ENCODE results near the gene PATZ1. TPM values are rescaled to one million over a fixed set of nuclear protein-coding genes. Genes with fewer than 3 reads are reported as not detected.

Gene PATZ1
- total RNA-seq, 1 donor from 2014 or later = 27.4 TPM

DNA sequence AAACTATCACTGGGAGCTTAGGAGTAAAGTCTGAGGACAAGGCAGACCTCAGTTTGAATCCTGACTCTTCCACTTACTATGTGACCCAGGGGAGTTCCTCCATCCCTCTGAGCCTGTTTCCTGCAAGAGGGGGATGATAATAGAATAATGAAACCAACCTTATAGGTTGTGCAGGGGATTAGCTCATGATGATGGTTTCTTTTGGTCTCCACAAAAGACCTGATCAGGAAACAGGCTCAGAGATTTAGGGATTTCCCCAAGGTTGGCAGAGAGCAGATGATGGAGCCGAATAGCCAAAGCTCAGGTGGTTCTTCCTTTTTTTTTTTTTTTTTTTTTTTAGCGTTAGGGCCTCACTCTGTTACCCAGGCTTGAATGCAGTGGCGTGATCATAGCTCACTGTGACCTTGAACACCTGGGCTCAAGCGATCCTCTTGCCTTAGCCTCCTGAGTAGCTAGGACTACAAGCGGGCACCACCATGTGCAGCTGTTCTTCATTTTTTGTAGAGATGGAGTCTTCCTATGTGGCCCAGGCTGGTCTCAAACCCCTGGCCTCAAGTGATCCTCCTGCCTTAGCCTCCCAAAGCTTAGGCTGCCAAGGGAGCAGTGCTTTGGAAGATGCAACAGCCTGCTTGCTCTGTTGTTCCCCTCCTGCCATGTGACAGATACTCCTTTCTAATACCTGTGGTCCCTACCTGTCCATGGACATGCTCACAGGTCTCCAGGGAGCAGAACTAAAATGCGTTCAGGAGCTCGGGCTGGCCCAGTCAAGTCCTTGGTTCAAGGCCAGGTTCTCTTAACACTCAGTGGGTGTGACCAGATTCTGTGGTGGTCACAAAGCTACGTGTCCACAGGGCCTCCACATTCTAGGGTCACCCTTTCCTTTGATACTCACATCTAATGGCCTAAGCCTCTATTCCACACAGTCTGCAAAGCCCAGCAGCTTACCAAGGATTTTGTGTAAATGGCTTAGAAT is 22.3 kb downstream of the PATZ1 start:
- intact Hi-C loops (cut with micrococcal nuclease) = no loop called here

DNA sequence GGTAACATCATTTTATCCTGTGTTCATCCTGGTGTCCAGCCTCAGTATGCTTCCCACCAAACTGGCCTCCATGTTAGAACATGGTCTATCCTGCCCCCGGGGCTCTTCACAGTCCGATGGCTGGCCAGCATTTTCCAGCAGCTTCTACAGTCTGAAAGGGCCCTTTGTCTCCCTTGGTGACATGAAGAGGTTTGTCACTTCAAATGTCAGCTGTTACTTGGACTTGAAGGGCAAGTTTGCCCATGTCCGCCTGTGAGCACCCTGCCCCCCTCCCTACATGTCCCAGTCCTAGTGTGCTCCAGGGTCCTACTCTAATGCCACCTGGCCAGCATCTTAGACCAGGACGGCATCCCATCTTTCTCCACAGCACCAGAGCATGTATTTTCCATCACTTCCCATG is 24.7 kb downstream of the PATZ1 start:
- intact Hi-C loops (cut with micrococcal nuclease) = no loop called here

DNA sequence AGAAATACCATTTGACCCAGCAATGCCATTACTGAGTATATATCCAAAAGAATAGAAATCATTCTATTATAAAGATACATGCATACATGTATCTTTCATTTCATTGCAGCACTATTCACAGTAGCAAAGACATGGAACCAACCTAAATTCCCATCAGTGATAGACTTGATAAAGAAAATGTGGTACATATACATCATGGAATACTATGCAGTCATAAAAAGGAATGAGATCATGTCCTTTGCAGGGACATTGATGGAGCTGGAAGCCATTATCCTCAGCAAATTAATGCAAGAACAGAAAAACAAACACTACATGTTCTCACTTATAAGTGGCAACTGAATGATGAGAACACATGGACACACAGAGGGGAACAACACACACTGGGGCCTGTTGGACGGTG is 31.9 kb downstream of the PATZ1 start:
- intact Hi-C loops (cut with micrococcal nuclease) = loop anchor here (10.0 kb wide), 1 partner anchor 549 kb away; no protein-coding TSS in a partner anchor

DNA sequence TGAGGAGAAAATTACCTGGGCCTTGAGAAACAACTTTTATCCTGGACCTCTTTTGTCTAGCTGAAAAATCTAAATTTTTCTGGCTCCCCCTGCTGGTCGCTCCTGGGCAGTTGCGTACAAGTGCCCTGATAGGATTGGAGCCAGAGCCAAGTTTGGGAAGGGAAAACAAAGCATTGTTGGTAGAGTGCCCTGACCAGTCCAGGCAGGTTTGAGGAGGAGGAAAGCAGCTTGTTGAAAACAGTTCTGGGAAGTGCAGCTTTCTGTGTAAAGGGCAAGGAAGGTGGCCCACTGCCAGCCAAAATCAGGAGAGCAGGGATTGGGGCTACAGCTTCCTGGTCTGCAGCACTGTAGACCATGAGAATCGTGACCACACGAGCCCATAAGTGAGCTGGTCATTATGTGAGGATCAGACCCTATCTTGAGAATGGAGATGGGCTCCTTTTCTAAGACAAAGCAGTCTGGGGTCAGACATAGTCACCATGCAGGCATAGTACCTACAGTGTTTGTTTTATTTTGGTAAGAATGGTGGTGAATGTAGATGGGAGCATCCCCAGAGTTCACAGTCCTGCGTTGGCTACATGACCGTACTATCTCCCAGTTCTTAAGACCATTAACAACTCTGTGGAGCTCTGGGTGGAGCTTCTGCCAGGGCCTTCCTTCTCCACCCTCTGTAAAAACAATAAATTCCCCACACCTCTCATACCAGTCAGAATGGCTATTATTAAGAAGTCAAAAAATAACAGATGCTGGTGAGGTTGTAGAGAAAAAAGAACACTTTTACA is 32.6 kb downstream of the PATZ1 start:
- intact Hi-C loops (cut with micrococcal nuclease) = loop anchor here (1.0 to 10.0 kb wide), 6 partner anchors 21 to 549 kb away; partner anchors contain the start of genes LIMK2, PIK3IP1 and SELENOM

DNA sequence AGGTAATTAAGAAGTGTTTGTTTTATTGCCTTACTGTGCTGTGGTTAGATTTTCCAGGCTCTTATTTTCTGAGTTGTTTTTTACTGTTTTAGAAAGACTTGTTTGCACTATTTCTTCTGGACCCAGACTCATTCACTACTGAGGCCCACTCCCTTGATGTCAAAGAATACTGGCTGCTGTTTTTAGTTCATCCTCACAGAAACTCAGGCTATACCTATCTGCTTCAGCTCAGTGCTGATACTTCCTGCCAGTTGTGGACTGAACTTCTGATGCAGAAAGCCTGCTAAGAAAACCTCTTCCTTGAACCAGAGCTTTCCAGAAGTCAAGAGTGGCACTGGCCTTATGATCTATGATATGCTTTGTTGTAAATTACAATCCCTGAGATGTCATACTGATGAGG is 38.0 kb downstream of the PATZ1 start:
- intact Hi-C loops (cut with micrococcal nuclease) = no loop called here

- intact Hi-C loops (cut with micrococcal nuclease) = no loop called here
Observed at GRCh38 chr22:31305194-31305593, 41.0 kb downstream of the PATZ1 start.

DNA sequence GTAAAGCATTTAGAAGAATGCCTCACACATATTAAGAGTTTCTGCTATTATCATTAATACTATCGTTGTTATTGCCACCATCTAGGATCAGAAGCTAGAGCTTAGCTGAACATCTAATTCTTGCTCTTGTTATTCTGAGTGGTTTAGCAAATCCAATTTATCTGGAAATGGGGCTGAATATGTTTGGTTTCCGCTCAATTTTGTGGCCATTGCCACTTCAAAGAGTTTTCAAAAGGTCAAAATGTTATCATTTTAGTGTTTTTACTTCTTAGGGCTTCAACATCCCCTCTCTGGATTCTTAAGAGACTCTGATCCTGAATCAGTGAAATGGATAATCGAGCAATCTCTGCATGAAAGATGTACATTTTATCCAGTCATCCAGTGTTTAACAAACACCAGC is 43.6 kb downstream of the PATZ1 start:
- intact Hi-C loops (cut with micrococcal nuclease) = no loop called here

- intact Hi-C loops (cut with micrococcal nuclease) = no loop called here
Observed at GRCh38 chr22:31302006-31302405, 44.1 kb downstream of the PATZ1 start.

DNA sequence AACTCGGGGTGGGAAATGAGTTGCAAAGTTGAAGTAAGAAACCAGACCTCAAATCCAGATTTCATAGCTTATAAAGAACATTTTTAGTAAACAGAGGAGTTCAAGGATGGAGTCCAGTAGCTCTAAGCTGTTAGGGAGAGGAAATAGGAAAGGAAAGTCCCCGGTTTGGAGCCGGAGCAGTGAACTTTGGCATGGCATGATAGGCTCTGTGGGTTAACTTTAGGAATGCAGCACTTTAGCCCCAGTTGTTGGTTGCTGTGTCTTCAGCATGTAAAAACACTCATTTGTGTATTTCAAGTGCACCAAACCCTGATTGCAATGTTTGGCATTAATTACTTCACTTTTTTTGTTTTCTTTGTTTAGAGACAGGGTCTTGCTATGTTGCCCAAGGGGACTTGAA is 45.2 kb downstream of the PATZ1 start:
- intact Hi-C loops (cut with micrococcal nuclease) = no loop called here

DNA sequence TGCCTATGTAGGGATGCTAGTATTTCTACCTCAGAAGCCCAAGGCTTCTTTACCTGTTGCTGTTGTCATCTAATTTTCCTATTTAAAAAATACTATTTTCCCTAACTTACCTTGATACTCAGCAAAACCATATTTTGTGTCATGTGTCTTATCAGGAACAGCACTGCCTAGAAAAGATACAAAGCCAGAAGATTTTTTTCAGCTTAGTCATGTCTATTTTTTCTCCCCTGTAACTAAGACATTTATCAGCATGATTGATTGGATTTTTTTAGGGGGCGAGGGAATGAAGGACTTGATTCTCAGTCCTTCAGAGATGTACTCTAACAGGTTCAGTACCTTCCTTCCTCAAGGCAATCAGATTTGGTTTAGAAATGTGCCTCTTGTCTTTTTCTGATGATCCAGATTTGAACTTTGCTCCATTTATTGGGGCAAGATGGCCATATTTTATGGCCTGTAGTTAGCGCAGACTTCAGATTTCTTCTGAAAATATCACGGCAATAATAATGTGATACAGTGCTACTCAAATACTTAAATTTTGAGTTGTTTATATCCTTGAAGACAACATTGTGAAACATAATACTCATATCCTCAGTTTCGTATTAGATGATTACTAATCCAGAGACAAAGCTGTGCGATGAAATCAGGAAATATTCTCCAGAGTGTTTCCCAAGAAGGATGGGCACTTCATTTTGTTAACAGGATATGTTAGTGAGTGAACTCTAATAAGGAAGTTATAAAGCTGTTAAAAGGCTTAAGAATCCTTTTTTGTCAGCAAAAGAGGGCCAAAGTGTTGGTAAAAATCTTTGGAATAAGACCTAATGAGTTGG is 50.1 kb downstream of the PATZ1 start:
- intact Hi-C loops (cut with micrococcal nuclease) = loop anchor here (10.0 kb wide), 1 partner anchor 661 kb away; the partner anchor contains the start of gene SLC35E4

DNA sequence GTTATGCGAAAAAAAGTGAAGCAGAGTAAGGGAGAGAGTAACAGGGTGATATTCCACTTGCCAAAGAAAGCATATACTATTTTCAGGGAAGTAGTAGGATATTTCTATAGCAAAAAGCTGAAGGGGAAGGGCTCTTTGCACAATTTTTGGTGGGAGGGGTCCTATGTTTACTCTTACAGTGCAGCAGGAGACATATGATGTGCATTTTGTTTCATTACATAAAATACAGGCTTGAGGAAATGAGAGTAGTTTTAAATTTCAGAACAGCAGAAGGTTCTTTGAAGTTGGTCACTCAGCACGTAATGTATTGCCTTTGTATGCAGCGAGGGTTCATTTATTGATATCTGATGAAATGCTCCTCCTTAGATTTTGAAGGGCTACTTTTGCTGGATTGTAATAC is 50.8 kb downstream of the PATZ1 start:
- intact Hi-C loops (cut with micrococcal nuclease) = loop anchor here (10.0 kb wide), 1 partner anchor 661 kb away; the partner anchor contains the start of gene SLC35E4

DNA sequence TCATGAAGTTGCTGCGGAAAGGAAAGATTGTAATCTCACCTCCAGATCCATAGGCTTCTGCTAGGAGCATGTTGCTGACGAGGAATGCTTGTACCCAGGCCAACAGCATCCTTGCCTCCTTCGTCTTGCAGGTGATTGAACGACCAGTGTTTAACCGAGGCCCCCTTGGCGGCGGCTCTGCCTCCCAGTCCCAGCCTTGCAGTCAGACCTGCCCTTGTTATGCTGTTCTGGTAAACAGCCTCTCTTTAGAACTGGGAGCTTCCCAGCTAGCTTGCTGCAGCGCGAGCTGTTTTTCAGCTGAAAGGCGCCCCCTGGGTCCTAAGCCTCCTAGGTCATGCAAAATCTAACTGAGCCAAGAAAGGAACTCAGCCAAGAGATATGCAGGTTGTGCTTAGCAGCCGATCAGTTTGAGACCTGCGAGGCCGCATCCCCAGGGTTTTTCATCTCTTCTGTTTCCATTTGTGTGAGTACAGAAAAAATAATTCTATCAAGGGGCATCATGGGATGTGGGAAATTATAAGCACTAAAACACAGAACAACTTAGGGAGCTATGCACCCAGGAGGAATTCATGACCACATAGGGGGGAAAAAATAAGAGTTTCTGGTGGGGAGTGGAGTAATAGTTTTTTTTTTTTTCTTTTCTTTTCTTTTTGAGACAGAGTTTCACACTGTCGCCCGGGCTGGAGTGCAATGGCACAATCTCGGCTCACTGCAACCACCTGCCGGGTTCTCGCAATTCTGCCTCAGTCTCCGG is 53.7 kb downstream of the PATZ1 start, which contains the start of gene PIK3IP1:
Gene PIK3IP1 (minus strand): TSS at position 253 of the 754 bp plus-strand sequence. CDS start 144 bp downstream, at position 109.
- intact Hi-C loops (cut with micrococcal nuclease) = loop anchor here (1.0 to 10.0 kb wide), 10 partner anchors 21 to 658 kb away; partner anchors contain the start of genes DEPDC5, LIMK2, MORC2 and PRR14L

DNA sequence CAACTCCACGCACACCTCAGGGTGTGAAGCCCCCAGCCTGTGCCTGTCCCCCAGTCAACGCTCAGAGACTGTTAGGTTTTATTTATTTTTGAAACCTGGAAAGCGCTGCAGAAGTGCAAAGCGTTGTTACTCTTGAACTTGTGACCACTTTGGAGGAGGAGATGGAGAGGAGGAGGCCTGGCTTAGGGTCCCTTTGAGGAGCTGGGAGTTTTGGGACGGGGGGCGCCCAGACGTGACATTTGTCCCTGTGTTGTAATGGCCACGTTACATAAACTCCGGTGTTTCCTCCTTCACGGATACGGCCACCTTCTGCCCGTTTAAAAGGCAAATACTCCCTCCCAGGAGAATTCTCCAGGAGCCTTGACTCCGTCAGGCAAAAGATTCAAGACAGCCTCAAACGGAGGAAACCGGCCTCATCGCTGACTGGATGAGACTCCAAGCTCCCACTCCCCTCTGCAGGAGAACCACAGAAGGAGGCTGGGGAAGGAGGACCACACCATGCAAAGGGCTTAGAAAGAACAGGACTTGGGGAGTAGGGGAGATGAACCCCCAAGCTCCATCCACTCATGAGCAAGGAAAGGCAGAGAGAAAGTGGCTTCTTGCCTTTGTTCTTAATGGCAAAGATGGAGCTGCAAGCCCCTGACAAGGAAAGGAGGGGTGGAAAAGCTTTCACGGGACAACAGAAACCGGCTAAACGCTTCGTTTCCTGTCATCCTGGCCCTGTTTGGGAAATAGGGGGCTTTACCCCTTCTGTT is 54.5 kb downstream of the PATZ1 start:
- intact Hi-C loops (cut with micrococcal nuclease) = loop anchor here (1.0 to 10.0 kb wide), 11 partner anchors 22 to 657 kb away; partner anchors contain the start of genes DEPDC5, LIMK2, MORC2 and PRR14L

GRCh38 chr22:31290494-31291471 is 55.4 kb downstream of the PATZ1 start:
- intact Hi-C loops (cut with micrococcal nuclease) = loop anchor here (1.0 to 10.0 kb wide), 12 partner anchors 11 to 656 kb away; partner anchors contain the start of genes DEPDC5, DRG1, MORC2 and PRR14L

GRCh38 chr22:31289344-31289743 is 56.8 kb downstream of the PATZ1 start:
- intact Hi-C loops (cut with micrococcal nuclease) = no loop called here

GRCh38 chr22:31288496-31289240 is 57.5 kb downstream of the PATZ1 start:
- intact Hi-C loops (cut with micrococcal nuclease) = no loop called here
